Measurements from ENCODE around the gene RUNX1. TPM values are rescaled to one million over a fixed set of nuclear protein-coding genes. Genes with fewer than 3 reads are reported as not detected.
"Not testable (repeated sequence)": the region's sequence is repeated elsewhere in the genome, so short reads cannot be mapped to it uniquely, and the experiment has no call there.

RUNX1 gene
- total and polyA plus RNA-seq, 2 experiments from 2014 or later: 0.12 TPM; not detected in 1

DNA sequence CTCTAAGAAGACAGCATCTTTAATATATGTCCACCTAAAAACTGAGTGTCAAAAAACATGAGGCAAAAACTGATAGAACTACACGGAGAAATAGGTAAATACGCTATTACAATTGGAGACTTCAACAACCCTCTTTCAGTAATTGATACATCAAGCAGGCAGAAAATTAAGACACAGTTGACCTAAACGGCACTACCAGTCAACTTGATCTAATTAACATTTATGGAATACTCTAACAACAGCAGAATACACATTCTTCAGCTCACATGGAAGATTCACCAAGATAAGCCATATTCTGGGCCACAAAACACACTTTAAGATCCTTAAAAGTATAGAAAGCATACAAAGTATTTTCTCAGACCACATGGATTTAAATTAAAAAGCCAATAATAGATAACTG is 242.7 kb downstream of the RUNX1 start:
- Histone ChIP-seq H3K27me3 (peaks cover 21% of the 10 kb centered on the region), H3K4me3 (no peak overlapping the region), H3K36me3 (no peaks in the 10 kb centered on the region), H3K9me3 (ENCODE audit: low read depth) (no peaks in the 10 kb centered on the region), H3K27ac (no peak overlapping the region), H3K4me1 (ENCODE audit: low read depth) (no peaks in the 10 kb centered on the region)
- no peak for TF ChIP-seq CTCF (IDR thresholded peaks at IDR 0.05; ENCODE audit: low read depth, low read length)
- DNase-seq (ENCODE audit: low read depth in 1 of 2, low spot score in 1 of 2): no peak

DNA sequence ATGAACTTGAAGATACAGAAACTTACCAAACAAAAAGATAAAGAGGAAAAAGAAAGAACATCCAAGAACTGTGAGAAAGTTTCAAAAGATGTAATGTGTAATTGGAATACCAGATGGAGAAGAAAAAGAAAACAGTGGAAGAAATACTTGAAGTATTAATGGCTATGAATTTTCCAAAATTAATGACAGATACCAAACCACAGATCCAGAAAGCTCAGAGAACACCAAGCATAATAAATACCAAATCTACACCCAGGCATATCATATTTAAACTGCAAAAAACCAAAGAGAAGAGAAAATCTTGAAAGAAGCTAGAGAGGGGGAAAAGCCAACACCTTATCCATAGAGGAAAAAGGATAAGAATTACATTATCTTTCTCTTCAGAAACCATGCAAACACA is 243.9 kb downstream of the RUNX1 start:
- Histone ChIP-seq H3K27ac (no peak overlapping the region), H3K36me3 (no peaks in the 10 kb centered on the region), H3K27me3 (peaks cover 14% of the 10 kb centered on the region), H3K4me3 (no peak overlapping the region), H3K9me3 (ENCODE audit: low read depth) (no peaks in the 10 kb centered on the region), H3K4me1 (ENCODE audit: low read depth) (no peaks in the 10 kb centered on the region)
- no peak for TF ChIP-seq CTCF (IDR thresholded peaks at IDR 0.05; ENCODE audit: low read depth, low read length)
- no peak for DNase-seq (ENCODE audit: low read depth in 1 of 2, low spot score in 1 of 2)

DNA sequence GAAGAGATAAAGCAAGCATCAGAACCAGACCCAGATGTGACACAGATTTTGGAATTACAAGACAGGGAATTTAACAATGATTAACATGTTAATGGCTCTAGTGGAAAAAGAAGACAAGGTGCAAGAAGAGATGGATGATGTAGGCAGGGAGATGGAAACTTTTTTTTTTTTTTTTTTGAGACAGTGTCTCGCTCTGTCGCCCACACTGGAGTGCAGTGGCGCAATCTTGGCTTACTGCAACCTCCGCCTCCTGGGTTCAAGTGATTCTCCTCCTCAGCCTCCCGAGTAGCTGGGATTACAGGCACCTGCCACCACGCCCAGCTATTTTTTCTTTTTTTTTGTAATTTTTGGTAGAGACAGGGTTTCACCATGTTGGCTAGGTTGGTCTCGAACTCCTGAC is 244.5 kb downstream of the RUNX1 start:
- H3K27me3 ChIP-seq: peaks cover 16% of the 10 kb centered on the region
- H3K27ac ChIP-seq; H3K4me1 ChIP-seq (ENCODE audit: low read depth); DNase-seq (ENCODE audit: low read depth in 1 of 2, low spot score in 1 of 2); H3K9me3 ChIP-seq (ENCODE audit: low read depth); H3K36me3 ChIP-seq; H3K4me3 ChIP-seq: not testable (repeated sequence)

GRCh38 chr21:34803782-34804370 is 245.2 kb downstream of the RUNX1 start:
- H3K36me3 ChIP-seq: no peaks in the 10 kb centered on the region
- no peak overlapping the region for H3K27ac ChIP-seq
- TF ChIP-seq CTCF (IDR thresholded peaks at IDR 0.05; ENCODE audit: low read depth, low read length): no peak
- H3K9me3 ChIP-seq (ENCODE audit: low read depth): no peaks in the 10 kb centered on the region
- H3K4me3 ChIP-seq: no peak overlapping the region
- DNase-seq (ENCODE audit: low read depth in 1 of 2, low spot score in 1 of 2): no peak
- H3K4me1 ChIP-seq (ENCODE audit: low read depth): no peaks in the 10 kb centered on the region
- H3K27me3 ChIP-seq: peaks cover 21% of the 10 kb centered on the region

DNA sequence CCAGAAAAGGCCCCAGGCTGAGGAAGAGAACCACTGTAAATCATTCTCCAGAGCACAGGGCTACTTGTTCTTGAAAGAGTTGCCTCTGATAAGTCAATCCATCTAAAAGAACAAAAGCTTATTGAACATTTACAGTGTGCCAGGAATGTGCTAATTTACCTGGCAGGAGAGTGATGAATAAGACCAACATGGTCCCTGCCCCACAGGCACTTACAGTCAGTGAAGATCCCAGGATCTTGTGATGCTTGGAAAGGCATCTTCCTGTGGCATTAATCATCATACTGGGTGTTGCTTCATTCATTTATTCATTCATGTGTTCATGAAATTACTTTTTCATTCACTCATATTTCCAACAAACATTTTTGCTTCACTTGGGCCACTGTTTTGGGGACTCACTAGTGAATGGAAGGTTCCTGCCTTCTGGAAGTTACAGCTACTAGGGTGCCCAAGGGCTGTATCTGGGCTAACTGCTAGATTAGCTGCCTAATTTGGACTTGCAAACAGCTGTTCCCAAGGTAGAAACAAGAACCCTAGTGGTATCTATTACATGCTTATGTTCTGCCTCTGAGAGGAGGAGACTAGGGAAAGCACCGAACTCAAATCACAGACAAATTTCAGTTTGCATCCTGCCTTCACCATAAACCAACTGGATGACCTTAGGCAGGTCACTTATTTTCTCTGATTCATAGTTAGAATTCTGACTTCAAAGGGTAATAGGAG is 246.8 kb downstream of the RUNX1 start:
- peaks cover 27% of the 10 kb centered on the region for H3K27me3 ChIP-seq
- H3K9me3 ChIP-seq (ENCODE audit: low read depth): no peaks in the 10 kb centered on the region
- H3K36me3 ChIP-seq: no peaks in the 10 kb centered on the region
- TF ChIP-seq CTCF (IDR thresholded peaks at IDR 0.05; ENCODE audit: low read depth, low read length): no peak
- DNase-seq (ENCODE audit: low read depth in 1 of 2, low spot score in 1 of 2): no peak
- H3K27ac ChIP-seq: no peak overlapping the region
- H3K4me1 ChIP-seq (ENCODE audit: low read depth): no peaks in the 10 kb centered on the region
- H3K4me3 ChIP-seq: no peak overlapping the region

DNA sequence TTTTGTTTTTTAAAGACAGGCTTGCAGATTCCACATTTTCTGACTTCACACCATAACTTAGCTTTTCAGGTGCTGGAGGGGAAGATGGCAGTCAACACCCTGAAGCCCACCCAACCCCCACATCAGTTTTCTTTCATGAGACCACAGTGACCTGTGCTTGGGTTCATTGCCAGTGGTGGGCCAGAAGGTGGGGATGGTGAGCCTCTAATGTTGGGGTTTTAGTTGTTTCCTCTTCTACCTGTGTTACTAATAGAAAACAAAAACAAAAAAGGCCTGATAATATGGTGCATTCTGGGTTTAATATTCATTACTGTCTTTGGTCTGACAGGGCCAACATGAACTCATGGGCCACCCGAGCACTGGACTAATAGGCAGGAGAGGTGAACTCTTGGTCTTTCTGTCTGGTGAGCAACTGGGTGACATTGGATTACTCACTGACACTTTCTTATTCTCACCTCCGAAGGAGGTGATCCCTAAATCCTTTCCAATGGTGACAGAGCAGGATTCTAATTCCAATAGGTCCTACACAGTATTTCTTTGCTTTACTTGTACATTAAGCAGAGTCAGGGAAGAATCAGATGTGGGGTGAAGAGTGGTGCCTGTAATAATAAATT is 247.5 kb downstream of the RUNX1 start:
- Histone ChIP-seq H3K27me3 (peaks cover 27% of the 10 kb centered on the region), H3K9me3 (ENCODE audit: low read depth) (no peaks in the 10 kb centered on the region), H3K4me3 (no peak overlapping the region), H3K36me3 (no peaks in the 10 kb centered on the region), H3K4me1 (ENCODE audit: low read depth) (no peaks in the 10 kb centered on the region), H3K27ac (no peak overlapping the region)
- TF ChIP-seq CTCF (IDR thresholded peaks at IDR 0.05; ENCODE audit: low read depth, low read length): peak; percentile 45
- peak in 1 of 2 donors; percentile 35 for DNase-seq (ENCODE audit: low read depth in 1 of 2, low spot score in 1 of 2)

Data from cardiac muscle cell (in vitro differentiated cells and primary cell).